Measurements from ENCODE around the gene PCK2.

Gene PCK2

DNA sequence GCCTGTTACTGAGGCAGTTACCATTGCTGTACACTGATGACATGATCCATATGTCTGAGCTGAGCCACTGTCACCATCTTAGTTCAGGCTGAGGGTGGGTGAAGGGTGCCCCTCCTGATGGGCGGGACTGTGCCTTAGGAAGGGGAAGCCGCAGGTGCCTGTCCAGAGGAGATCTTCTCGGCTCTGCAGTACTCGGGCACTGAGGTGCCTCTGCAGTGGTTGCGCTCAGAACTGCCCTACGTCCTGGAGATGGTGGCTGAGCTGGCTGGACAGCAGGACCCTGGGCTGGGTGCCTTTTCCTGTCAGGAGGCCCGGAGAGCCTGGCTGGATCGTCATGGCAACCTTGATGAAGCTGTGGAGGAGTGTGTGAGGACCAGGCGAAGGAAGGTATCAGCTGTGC, 56.9 kb downstream of the PCK2 start:
- no CpG with 5 or more reads among the region's 9 CpGs for WGBS, 2 donors (ENCODE audit: extremely low coverage in 2 of 2, insufficient read length in 2 of 2, insufficient replicate concordance in 1 of 2)
- Histone ChIP-seq H3K27ac (replicated peaks; ENCODE audit: low read length) (no peak overlapping the region), H3K23ac (ENCODE audit: low read depth, low read length, poor library complexity) (no peak overlapping the region), H3K4me3 (ENCODE audit: low read length in 2 of 2) (no peak overlapping the region), H3K27me3 (ENCODE audit: control insufficient read depth in 3 of 3, insufficient read depth in 3 of 3, low read depth in 1 of 3, low read length in 3 of 3) (no peaks in the 10 kb centered on the region), H2BK15ac (ENCODE audit: low read length) (no peak overlapping the region), H3K18ac (ENCODE audit: low read length) (no peak overlapping the region), H3K14ac (ENCODE audit: low read length) (no peak overlapping the region), H2BK12ac (ENCODE audit: low read length) (no peak overlapping the region), H3K9me3 (replicated peaks in 1 of 2; ENCODE audit: control insufficient read depth in 2 of 2, insufficient read depth in 1 of 2, low read depth in 1 of 2, low read length in 2 of 2) (no peaks in the 10 kb centered on the region), H4K8ac (ENCODE audit: low read depth, low read length) (no peak overlapping the region), H2BK120ac (ENCODE audit: low read depth, low read length) (no peak overlapping the region), H3K4me1 (ENCODE audit: control insufficient read depth in 2 of 2, insufficient read depth in 1 of 2, low read depth in 1 of 2, low read length in 2 of 2) (peaks cover 4 to 9% of the 10 kb centered on the region in 2 donors), H2AK5ac (ENCODE audit: low read depth, low read length) (no peak overlapping the region), H2BK5ac (ENCODE audit: low read length) (no peak overlapping the region), H3K9ac (ENCODE audit: low read depth, low read length, poor library complexity) (peak overlapping the region; percentile 13), H3K79me1 (ENCODE audit: low read depth, low read length) (peaks cover 13% of the 10 kb centered on the region), H3K4me2 (ENCODE audit: insufficient read depth, low read length, poor library complexity, severe bottlenecking) (no peak overlapping the region), H4K91ac (ENCODE audit: low read depth, low read length, poor library complexity) (no peak overlapping the region), H2AFZ (ENCODE audit: low read length) (no peak overlapping the region), H3K4ac (ENCODE audit: low read length) (no peak overlapping the region), H3K36me3 (replicated peaks in 1 of 2; ENCODE audit: control insufficient read depth in 2 of 2, insufficient read depth in 2 of 2, low read length in 2 of 2) (peaks cover 44 to 68% of the 10 kb centered on the region in 2 donors)
- no peak for DNase-seq (ENCODE audit: low spot score)

DNA sequence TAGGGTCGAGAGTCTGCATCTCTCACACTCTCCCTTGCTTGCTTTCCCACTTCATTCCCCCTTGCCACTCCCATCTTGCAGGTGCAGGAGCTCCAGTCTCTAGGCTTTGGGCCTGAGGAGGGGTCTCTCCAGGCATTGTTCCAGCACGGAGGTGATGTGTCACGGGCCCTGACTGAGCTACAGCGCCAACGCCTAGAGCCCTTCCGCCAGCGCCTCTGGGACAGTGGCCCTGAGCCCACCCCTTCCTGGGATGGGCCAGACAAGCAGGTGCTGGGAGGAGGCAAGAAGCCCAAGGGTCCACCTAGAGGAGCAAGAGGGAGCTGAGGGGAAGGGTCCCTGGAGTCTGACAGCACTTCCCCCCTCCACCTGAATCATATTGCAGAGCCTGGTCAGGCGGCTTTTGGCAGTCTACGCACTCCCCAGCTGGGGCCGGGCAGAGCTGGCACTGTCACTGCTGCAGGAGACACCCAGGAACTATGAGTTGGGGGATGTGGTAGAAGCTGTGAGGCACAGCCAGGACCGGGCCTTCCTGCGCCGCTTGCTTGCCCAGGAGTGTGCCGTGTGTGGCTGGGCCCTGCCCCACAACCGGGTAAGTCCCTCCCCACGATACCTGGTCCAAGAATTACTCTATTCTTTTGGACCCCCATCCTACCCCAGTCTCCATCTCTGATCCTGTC, 57.4 kb downstream of the PCK2 start:
- Histone ChIP-seq H2BK15ac (ENCODE audit: low read length) (no peak overlapping the region), H2BK12ac (ENCODE audit: low read length) (no peak overlapping the region), H4K8ac (ENCODE audit: low read depth, low read length) (no peak overlapping the region), H3K27ac (replicated peaks; ENCODE audit: low read length) (no peak overlapping the region), H2AK5ac (ENCODE audit: low read depth, low read length) (no peak overlapping the region), H3K4ac (ENCODE audit: low read length) (no peak overlapping the region), H3K27me3 (ENCODE audit: control insufficient read depth in 3 of 3, insufficient read depth in 3 of 3, low read depth in 1 of 3, low read length in 3 of 3) (no peaks in the 10 kb centered on the region), H3K14ac (ENCODE audit: low read length) (no peak overlapping the region), H3K36me3 (replicated peaks in 1 of 2; ENCODE audit: control insufficient read depth in 2 of 2, insufficient read depth in 2 of 2, low read length in 2 of 2) (peaks cover 45 to 72% of the 10 kb centered on the region in 2 donors), H3K4me1 (ENCODE audit: control insufficient read depth in 2 of 2, insufficient read depth in 1 of 2, low read depth in 1 of 2, low read length in 2 of 2) (peaks cover 4 to 5% of the 10 kb centered on the region in 2 donors), H3K4me3 (ENCODE audit: low read length in 2 of 2) (no peak overlapping the region), H3K9me3 (replicated peaks in 1 of 2; ENCODE audit: control insufficient read depth in 2 of 2, insufficient read depth in 1 of 2, low read depth in 1 of 2, low read length in 2 of 2) (no peaks in the 10 kb centered on the region), H2BK120ac (ENCODE audit: low read depth, low read length) (no peak overlapping the region), H2AFZ (ENCODE audit: low read length) (no peak overlapping the region), H3K18ac (ENCODE audit: low read length) (no peak overlapping the region), H3K23ac (ENCODE audit: low read depth, low read length, poor library complexity) (no peak overlapping the region), H3K4me2 (ENCODE audit: insufficient read depth, low read length, poor library complexity, severe bottlenecking) (no peak overlapping the region), H3K9ac (ENCODE audit: low read depth, low read length, poor library complexity) (no peak overlapping the region), H4K91ac (ENCODE audit: low read depth, low read length, poor library complexity) (no peak overlapping the region), H3K79me1 (ENCODE audit: low read depth, low read length) (peaks cover 13% of the 10 kb centered on the region), H2BK5ac (ENCODE audit: low read length) (no peak overlapping the region)
- no CpG with 5 or more reads among the region's 16 CpGs for WGBS, 2 donors (ENCODE audit: extremely low coverage in 2 of 2, insufficient read length in 2 of 2, insufficient replicate concordance in 1 of 2)
- no peak for DNase-seq (ENCODE audit: low spot score)

Data from neuronal stem cell (in vitro differentiated cells).